Thoracic aorta (tissue), 2 donors: Measurements from ENCODE around the gene TPPP3. TPM values are rescaled to one million over a fixed set of nuclear protein-coding genes. Genes with fewer than 3 reads are reported as not detected.

Experiments used
- ATAC-seq: fragments of 150-250 bp; one replicate; pipeline ENCODE4 v1.8.0; 2017; ENCODE audit warnings: low read depth; ENCODE audit not compliant: insufficient number of reproducible peaks, low FRiP score
- DNase-seq: peaks from one replicate; pipeline ENCODE4 v3.0.0-alpha.2; 2020; ENCODE audit warnings: low spot score
- H3K27ac ChIP-seq, 2 donors: fragments of 200-600 bp; sonication (generic); 1 replicate in 1 of 2; 2 replicates in 1 of 2; pipeline ENCODE4 v1.5.1; 2016; ENCODE audit warnings: mild to moderate bottlenecking in 2 of 2, moderate library complexity in 2 of 2
- H3K27me3 ChIP-seq: fragments of 200-600 bp; sonication (generic); replicated peaks from 2 replicates; pipeline ENCODE4 v1.6.0; 2016; ENCODE audit warnings: mild to moderate bottlenecking; ENCODE audit not compliant: insufficient read depth
- H3K36me3 ChIP-seq: fragments of 200-600 bp; sonication (generic); one replicate; pipeline ENCODE4 v1.5.1; 2016
- H3K4me1 ChIP-seq, 2 donors: fragments of 200-600 bp; sonication (generic); 1 replicate in 1 of 2; 2 replicates in 1 of 2; pipeline versions ENCODE4 v1.5.1 to v1.6.0; 2016; ENCODE audit warnings: low read depth in 2 of 2, mild to moderate bottlenecking in 1 of 2; ENCODE audit not compliant: control insufficient read depth in 1 of 2
- H3K4me3 ChIP-seq: fragments of 200-600 bp; sonication (generic); 2 replicates; pipeline ENCODE4 v1.5.1; 2016; ENCODE audit warnings: mild to moderate bottlenecking
- H3K9me3 ChIP-seq: fragments of 200-600 bp; sonication (generic); 2 replicates; pipeline ENCODE4 v1.5.1; 2016
- total RNA-seq, 2 donors: library from RNA; depleted of rRNA; stranded (reverse); fragments of >200 nt; gene quantifications; one replicate each; pipeline versions ENCODE4 v1.1.0 to v1.2.3, GENCODE V29; 2016
- TF ChIP-seq, protein P1 (sequence below): fragments of 200-600 bp; sonication (generic); IDR thresholded peaks from one replicate; pipeline ENCODE4 v1.5.1; 2019; ENCODE audit warnings: antibody characterized with exemption

TPPP3 gene
- total RNA-seq, 2 donors from 2014 or later, result 12.6 to 34.9 TPM

- H3K36me3 ChIP-seq, result no peaks in the 10 kb centered on the region
- ATAC-seq (no peak), DNase-seq (no peak)
- no peaks in the 10 kb centered on the region for H3K27me3 ChIP-seq
- peaks cover 0 to 5% of the 10 kb centered on the region in 2 donors for H3K4me1 ChIP-seq
- no peak overlapping the region for H3K4me3 ChIP-seq
- TF ChIP-seq, protein P1, sequence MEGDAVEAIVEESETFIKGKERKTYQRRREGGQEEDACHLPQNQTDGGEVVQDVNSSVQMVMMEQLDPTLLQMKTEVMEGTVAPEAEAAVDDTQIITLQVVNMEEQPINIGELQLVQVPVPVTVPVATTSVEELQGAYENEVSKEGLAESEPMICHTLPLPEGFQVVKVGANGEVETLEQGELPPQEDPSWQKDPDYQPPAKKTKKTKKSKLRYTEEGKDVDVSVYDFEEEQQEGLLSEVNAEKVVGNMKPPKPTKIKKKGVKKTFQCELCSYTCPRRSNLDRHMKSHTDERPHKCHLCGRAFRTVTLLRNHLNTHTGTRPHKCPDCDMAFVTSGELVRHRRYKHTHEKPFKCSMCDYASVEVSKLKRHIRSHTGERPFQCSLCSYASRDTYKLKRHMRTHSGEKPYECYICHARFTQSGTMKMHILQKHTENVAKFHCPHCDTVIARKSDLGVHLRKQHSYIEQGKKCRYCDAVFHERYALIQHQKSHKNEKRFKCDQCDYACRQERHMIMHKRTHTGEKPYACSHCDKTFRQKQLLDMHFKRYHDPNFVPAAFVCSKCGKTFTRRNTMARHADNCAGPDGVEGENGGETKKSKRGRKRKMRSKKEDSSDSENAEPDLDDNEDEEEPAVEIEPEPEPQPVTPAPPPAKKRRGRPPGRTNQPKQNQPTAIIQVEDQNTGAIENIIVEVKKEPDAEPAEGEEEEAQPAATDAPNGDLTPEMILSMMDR, result no peak
- H3K9me3 ChIP-seq, result no peaks in the 10 kb centered on the region
- H3K27ac ChIP-seq, result no peak overlapping the region
These were observed 32.3 kb upstream of the TPPP3 start for GRCh38 chr16:67425580-67425979.

DNA sequence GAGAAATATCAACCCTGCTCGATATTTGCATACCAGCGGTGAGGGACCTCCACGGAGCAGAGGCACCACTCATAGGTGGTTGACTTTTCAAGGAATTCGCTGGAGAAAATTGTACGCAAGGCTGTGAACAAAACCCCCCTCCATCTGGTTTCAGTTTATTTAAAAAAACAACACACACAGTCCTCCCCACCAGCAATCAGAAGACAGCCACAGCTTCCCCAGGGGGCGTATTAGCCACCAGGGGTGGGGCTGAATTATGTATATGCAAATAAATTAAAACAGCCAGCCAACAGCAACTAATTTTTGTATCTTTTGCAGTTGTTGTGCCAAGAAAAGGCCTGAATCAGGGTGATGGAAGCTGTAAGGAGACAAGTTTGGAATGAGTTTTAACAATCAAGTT is 31.8 kb upstream of the TPPP3 start:
- Histone ChIP-seq H3K4me1 (no peaks in the 10 kb centered on the region), H3K27me3 (no peaks in the 10 kb centered on the region)
- ATAC-seq, result no peak

DNA sequence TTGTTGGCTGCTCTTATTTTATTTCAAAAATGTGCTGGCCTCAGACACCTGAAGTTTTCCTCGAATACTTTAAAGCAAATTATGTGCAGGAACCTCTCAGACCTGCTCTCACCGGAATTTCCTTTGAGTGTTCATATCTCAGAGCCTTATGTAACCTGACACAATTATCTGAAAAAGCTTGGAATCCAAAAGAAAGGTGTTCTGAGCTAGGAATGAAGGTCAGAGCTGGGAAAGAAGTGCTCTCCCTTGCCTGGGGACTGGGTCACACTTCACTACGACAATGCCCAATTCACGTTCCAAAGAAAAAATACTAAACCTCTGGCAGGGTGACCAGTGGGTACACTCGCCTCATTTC is 30.9 kb upstream of the TPPP3 start:
- Histone ChIP-seq H3K36me3 (no peaks in the 10 kb centered on the region), H3K4me3 (no peak overlapping the region), H3K9me3 (no peaks in the 10 kb centered on the region), H3K4me1 (no peaks in the 10 kb centered on the region), H3K27me3 (no peaks in the 10 kb centered on the region), H3K27ac (no peak overlapping the region)
- no peak for DNase-seq
- no peak for ATAC-seq
- TF ChIP-seq, protein P1, result no peak

More for the DNA sequence above, 31.8 kb upstream of the TPPP3 start:
- Histone ChIP-seq H3K4me3 (no peak overlapping the region), H3K36me3 (no peaks in the 10 kb centered on the region), H3K9me3 (no peaks in the 10 kb centered on the region), H3K27ac (no peak overlapping the region)
- DNase-seq, result no peak
- TF ChIP-seq, protein P1, result no peak

GRCh38 chr16:67423611-67424260 is 30.4 kb upstream of the TPPP3 start:
- H3K36me3 ChIP-seq, result no peaks in the 10 kb centered on the region
- no peak overlapping the region for H3K27ac ChIP-seq
- no peak for ATAC-seq

GRCh38 chr16:67423015-67423414 is 29.7 kb upstream of the TPPP3 start:
- TF ChIP-seq, protein P1, result no peak
- no peak overlapping the region for H3K4me3 ChIP-seq
- DNase-seq (no peak), ATAC-seq (no peak)
- no peaks in the 10 kb centered on the region for H3K9me3 ChIP-seq
- H3K27ac ChIP-seq, result no peak overlapping the region
- H3K36me3 ChIP-seq, result no peaks in the 10 kb centered on the region
- H3K27me3 ChIP-seq, result no peaks in the 10 kb centered on the region
- no peaks in the 10 kb centered on the region for H3K4me1 ChIP-seq

More at GRCh38 chr16:67423611-67424260, 30.4 kb upstream of the TPPP3 start:
- H3K4me1 ChIP-seq, result no peaks in the 10 kb centered on the region
- TF ChIP-seq, protein P1, result no peak
- no peaks in the 10 kb centered on the region for H3K27me3 ChIP-seq
- no peak overlapping the region for H3K4me3 ChIP-seq
- no peak for DNase-seq
- H3K9me3 ChIP-seq, result no peaks in the 10 kb centered on the region
